PC-9 (cell line): ENCODE data around the gene KIF2A. TPM values are rescaled to one million over a fixed set of nuclear protein-coding genes. Genes with fewer than 3 reads are reported as not detected.

Source experiments
- BruUV-seq: library from RNA; stranded (reverse); fragments of 400-500 nt; replicated peaks from 2 replicates; lab custom pipeline; 2021; lab: Mats Ljungman, UMichigan
- CTCF ChIA-PET: fragments of 300-600 bp; sonication (Branson Sonifier 250); formaldehyde crosslinking; loops from one replicate; lab custom pipeline; 2022; ENCODE audit warnings: antibody characterized with exemption; lab: Charles Lee
- POLR2A ChIA-PET: fragments of 300-600 bp; sonication (Branson Sonifier 250); formaldehyde crosslinking; loops from one replicate; lab custom pipeline; 2022; ENCODE audit warnings: antibody characterized with exemption; ENCODE audit not compliant: unreplicated experiment; lab: Charles Lee
- DNase-seq, 2 experiments: peaks; one replicate each; pipeline versions ENCODE4 v3.0.0 to v3.0.0-alpha.2; 2015 to 2022; ENCODE audit warnings: mixed read lengths in 1 of 2
- H2AFZ ChIP-seq: fragments of 200-600 bp; sonication (generic); 2 replicates; pipeline ENCODE4 v1.8.1; 2017; ENCODE audit warnings: antibody characterized with exemption
- H3F3A ChIP-seq: fragments of 200-600 bp; sonication (generic); 2 replicates; pipeline ENCODE4 v1.8.1; 2017; ENCODE audit warnings: antibody characterized with exemption, mild to moderate bottlenecking, low read depth; ENCODE audit not compliant: insufficient read depth
- H3K27ac ChIP-seq: fragments of 200-600 bp; sonication (generic); 2 replicates; pipeline ENCODE4 v1.6.1; 2016; ENCODE audit warnings: mixed run types
- H3K27me3 ChIP-seq: fragments of 200-600 bp; sonication (generic); 2 replicates; pipeline ENCODE4 v1.6.1; 2016; ENCODE audit warnings: low read depth, mixed run types; ENCODE audit not compliant: insufficient read depth
- H3K36me3 ChIP-seq: fragments of 200-600 bp; sonication (generic); 2 replicates; pipeline ENCODE4 v1.6.1; 2016; ENCODE audit warnings: low read depth, mixed run types
- H3K4me1 ChIP-seq: fragments of 200-600 bp; sonication (generic); replicated peaks from 2 replicates; pipeline ENCODE4 v1.6.1; 2016; ENCODE audit warnings: mixed run types; ENCODE audit not compliant: insufficient read depth
- H3K4me2 ChIP-seq: fragments of 200-600 bp; sonication (generic); 2 replicates; pipeline ENCODE4 v1.6.1; 2017; ENCODE audit warnings: mixed run types
- H3K4me3 ChIP-seq: fragments of 200-600 bp; sonication (generic); 2 replicates; pipeline ENCODE4 v1.6.1; 2016; ENCODE audit warnings: mixed run types
- H3K79me2 ChIP-seq: fragments of 200-600 bp; sonication (generic); 2 replicates; pipeline ENCODE4 v1.6.1; 2017; ENCODE audit warnings: low read depth, mixed run types
- H3K9me2 ChIP-seq: fragments of 200-600 bp; sonication (generic); 2 replicates; pipeline ENCODE4 v1.8.1; 2017; ENCODE audit warnings: mild to moderate bottlenecking; ENCODE audit not compliant: insufficient read depth
- H3K9me3 ChIP-seq: fragments of 200-600 bp; sonication (generic); 2 replicates; pipeline ENCODE4 v1.8.1; 2016; ENCODE audit warnings: low read depth; ENCODE audit not compliant: insufficient read depth
- H4K20me1 ChIP-seq: fragments of 200-600 bp; sonication (generic); 2 replicates; pipeline ENCODE4 v1.8.1; 2017; ENCODE audit not compliant: insufficient read depth
- EZH2 ChIP-seq: fragments of 200-600 bp; sonication (generic); IDR thresholded peaks from 2 replicates; pipeline ENCODE4 v1.8.0; 2017; ENCODE audit warnings: antibody characterized with exemption, low read depth
- intact Hi-C: fragments of 100-400 bp; cut with micrococcal nuclease; formaldehyde crosslinking; loops from one replicate; pipeline ENCODE4 v1.10.0; 2022; ENCODE audit not compliant: unreplicated experiment
- total RNA-seq: library from RNA; stranded (reverse); gene quantifications from 2 replicates; pipeline ENCODE4 v1.2.3, GENCODE V29; 2021
- TF ChIP-seq, protein P1 (sequence below): fragments of 200-600 bp; sonication (generic); conservative IDR thresholded peaks from 2 replicates; pipeline ENCODE4 v1.6.1; 2017; ENCODE audit warnings: mixed run types, antibody characterized with exemption, mild to moderate bottlenecking, moderate library complexity

Gene KIF2A
- total RNA-seq, 1 experiment from 2014 or later = 54.8 TPM

GRCh38 chr5:62343428-62343827, 37.4 kb downstream of the KIF2A start:
- BruUV-seq = no TSS peak
- Histone ChIP-seq H3K4me2 (no peak overlapping the region), H3K9me2 (no peaks in the 10 kb centered on the region), H3K4me1 (no peaks in the 10 kb centered on the region), H3K36me3 (peaks cover 5% of the 10 kb centered on the region; the same call in 1 of the 2 replicates), H3K27ac (no peak overlapping the region), H3K27me3 (no peaks in the 10 kb centered on the region), H4K20me1 (peaks cover 17% of the 10 kb centered on the region), H3K9me3 (no peaks in the 10 kb centered on the region), H3K4me3 (no peak overlapping the region), H3F3A (no peaks in the 10 kb centered on the region; the same call in 1 of the 2 replicates), H3K79me2 (peaks cover 52% of the 10 kb centered on the region), H2AFZ (no peak overlapping the region)
- TF ChIP-seq, protein P1, sequence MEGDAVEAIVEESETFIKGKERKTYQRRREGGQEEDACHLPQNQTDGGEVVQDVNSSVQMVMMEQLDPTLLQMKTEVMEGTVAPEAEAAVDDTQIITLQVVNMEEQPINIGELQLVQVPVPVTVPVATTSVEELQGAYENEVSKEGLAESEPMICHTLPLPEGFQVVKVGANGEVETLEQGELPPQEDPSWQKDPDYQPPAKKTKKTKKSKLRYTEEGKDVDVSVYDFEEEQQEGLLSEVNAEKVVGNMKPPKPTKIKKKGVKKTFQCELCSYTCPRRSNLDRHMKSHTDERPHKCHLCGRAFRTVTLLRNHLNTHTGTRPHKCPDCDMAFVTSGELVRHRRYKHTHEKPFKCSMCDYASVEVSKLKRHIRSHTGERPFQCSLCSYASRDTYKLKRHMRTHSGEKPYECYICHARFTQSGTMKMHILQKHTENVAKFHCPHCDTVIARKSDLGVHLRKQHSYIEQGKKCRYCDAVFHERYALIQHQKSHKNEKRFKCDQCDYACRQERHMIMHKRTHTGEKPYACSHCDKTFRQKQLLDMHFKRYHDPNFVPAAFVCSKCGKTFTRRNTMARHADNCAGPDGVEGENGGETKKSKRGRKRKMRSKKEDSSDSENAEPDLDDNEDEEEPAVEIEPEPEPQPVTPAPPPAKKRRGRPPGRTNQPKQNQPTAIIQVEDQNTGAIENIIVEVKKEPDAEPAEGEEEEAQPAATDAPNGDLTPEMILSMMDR = no peak
- no peak for TF ChIP-seq EZH2
- intact Hi-C loops = no loop called here
- ChIA-PET POLR2A (no interaction called here), CTCF (no interaction called here)
- no peak for DNase-seq

DNA sequence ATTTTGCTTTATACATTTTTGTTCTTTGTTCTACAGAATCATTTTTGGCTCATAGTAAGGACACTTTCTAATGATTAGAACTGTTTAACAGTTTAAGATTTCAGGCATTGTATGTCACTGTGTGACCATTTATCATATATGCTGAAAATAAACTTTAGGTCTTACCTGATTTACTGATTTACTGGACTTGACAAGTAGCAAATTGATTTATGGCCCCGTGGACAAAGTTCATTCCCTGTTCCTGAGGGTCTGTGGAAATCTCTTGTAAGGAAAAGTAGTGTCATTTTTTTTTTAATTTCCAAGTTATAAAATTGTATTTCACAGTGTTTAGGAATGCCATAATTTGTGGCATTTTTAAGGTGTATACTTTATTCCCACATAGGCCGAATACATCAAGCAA, 40.7 kb downstream of the KIF2A start:
- no peak overlapping the region for H3K4me3 ChIP-seq
- H3K27me3 ChIP-seq = no peaks in the 10 kb centered on the region
- no peaks in the 10 kb centered on the region for H3K9me3 ChIP-seq
- POLR2A ChIA-PET = no interaction called here
- TF ChIP-seq, protein P1 = no peak
- TF ChIP-seq EZH2 = no peak
- H3F3A ChIP-seq = no peaks in the 10 kb centered on the region; the same call in 1 of the 2 replicates
- intact Hi-C loops = no loop called here
- no peak for DNase-seq
- CTCF ChIA-PET = no interaction called here
- H4K20me1 ChIP-seq = peaks cover 16% of the 10 kb centered on the region; the same call in 1 of the 2 replicates
- no peak overlapping the region for H3K27ac ChIP-seq
- no peaks in the 10 kb centered on the region for H3K4me1 ChIP-seq
- no TSS peak for BruUV-seq
- peaks cover 9% of the 10 kb centered on the region for H3K36me3 ChIP-seq
- H3K79me2 ChIP-seq = peaks cover 28% of the 10 kb centered on the region
- no peaks in the 10 kb centered on the region for H3K9me2 ChIP-seq
- H2AFZ ChIP-seq = no peak overlapping the region
- no peak overlapping the region for H3K4me2 ChIP-seq

GRCh38 chr5:62347928-62348327, 41.9 kb downstream of the KIF2A start:
- DNase-seq = no peak

More at GRCh38 chr5:62347928-62348327, 41.9 kb downstream of the KIF2A start:
- Histone ChIP-seq H3K9me3 (no peaks in the 10 kb centered on the region), H3K27ac (no peak overlapping the region), H4K20me1 (peaks cover 12% of the 10 kb centered on the region; the same call in 1 of the 2 replicates), H3F3A (no peaks in the 10 kb centered on the region; the same call in 1 of the 2 replicates), H3K36me3 (peaks cover 13% of the 10 kb centered on the region), H3K79me2 (peaks cover 18% of the 10 kb centered on the region), H2AFZ (no peak overlapping the region), H3K4me3 (no peak overlapping the region), H3K9me2 (no peaks in the 10 kb centered on the region), H3K4me2 (no peak overlapping the region), H3K4me1 (no peaks in the 10 kb centered on the region), H3K27me3 (no peaks in the 10 kb centered on the region)
- BruUV-seq = no TSS peak
- ChIA-PET CTCF (no interaction called here), POLR2A (no interaction called here)
- TF ChIP-seq, protein P1 = no peak
- TF ChIP-seq EZH2 = no peak
- intact Hi-C loops = no loop called here
